AML-193 (cell line): ENCODE data around the gene SBNO2.
"Not testable (repeated sequence)": the region's sequence is repeated elsewhere in the genome, so short reads cannot be mapped to it uniquely, and the experiment has no call there.

ENCODE experiments used
- DNase-seq, 2 experiments: peaks; one replicate each; lab custom pipeline; 2025; lab: John Stamatoyannopoulos, UW

SBNO2 gene

GRCh38 chr19:1119475-1120217 lies 54.4 kb downstream of the SBNO2 start:
- DNase-seq = no peak

GRCh38 chr19:1118999-1119398 lies 55.1 kb downstream of the SBNO2 start:
- DNase-seq = no peak

GRCh38 chr19:1117654-1118053 lies 56.4 kb downstream of the SBNO2 start:
- no peak for DNase-seq

GRCh38 chr19:1116726-1117581 lies 57.1 kb downstream of the SBNO2 start:
- DNase-seq = no peak

- DNase-seq = no peak
These were observed 58.2 kb downstream of the SBNO2 start for GRCh38 chr19:1115646-1116420.

GRCh38 chr19:1114728-1115127 lies 59.3 kb downstream of the SBNO2 start:
- DNase-seq = not testable (repeated sequence)

- DNase-seq = no peak
These were observed 60.0 kb downstream of the SBNO2 start for GRCh38 chr19:1113986-1114483.

- peak in 1 of 2 experiments; percentile 44 for DNase-seq
These were observed 60.8 kb downstream of the SBNO2 start for GRCh38 chr19:1113030-1113985.

- no peak for DNase-seq
These were observed 61.6 kb downstream of the SBNO2 start for GRCh38 chr19:1112268-1113029.

- DNase-seq = no peak
These were observed 62.3 kb downstream of the SBNO2 start for GRCh38 chr19:1111641-1112267.

GRCh38 chr19:1110809-1111640 lies 63.0 kb downstream of the SBNO2 start:
- DNase-seq = no peak

GRCh38 chr19:1109697-1110671 lies 64.1 kb downstream of the SBNO2 start:
- DNase-seq = no peak

- no peak for DNase-seq
These were observed 65.0 kb downstream of the SBNO2 start for GRCh38 chr19:1109032-1109551.

GRCh38 chr19:1108291-1109031 lies 65.6 kb downstream of the SBNO2 start:
- DNase-seq = no peak

- no peak for DNase-seq
These were observed 66.3 kb downstream of the SBNO2 start for GRCh38 chr19:1107661-1108261.
